ENCODE results near the gene ALPP.
"Not testable (repeated sequence)": the region's sequence is repeated elsewhere in the genome, so short reads cannot be mapped to it uniquely, and the experiment has no call there.

Gene ALPP

DNA sequence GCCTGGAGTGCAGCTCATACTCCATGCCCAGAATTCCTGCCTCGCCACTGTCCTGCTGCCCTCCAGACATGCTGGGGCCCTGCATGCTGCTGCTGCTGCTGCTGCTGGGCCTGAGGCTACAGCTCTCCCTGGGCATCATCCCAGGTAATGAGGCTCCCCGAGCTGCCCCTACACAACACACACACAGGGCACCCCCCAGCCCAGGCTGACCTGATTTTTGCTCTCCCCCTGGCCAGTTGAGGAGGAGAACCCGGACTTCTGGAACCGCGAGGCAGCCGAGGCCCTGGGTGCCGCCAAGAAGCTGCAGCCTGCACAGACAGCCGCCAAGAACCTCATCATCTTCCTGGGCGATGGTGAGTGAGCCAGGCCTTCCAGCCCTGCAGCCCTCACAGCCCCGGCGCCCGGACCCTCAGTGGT lies at the start of gene ALPP:
TSS of gene ALPP (plus strand) at position 17 of the 417 bp plus-strand sequence. CDS start at position 69, 52 bp downstream.
- not testable (repeated sequence) for DNase-seq (ENCODE audit: low spot score)

DNA sequence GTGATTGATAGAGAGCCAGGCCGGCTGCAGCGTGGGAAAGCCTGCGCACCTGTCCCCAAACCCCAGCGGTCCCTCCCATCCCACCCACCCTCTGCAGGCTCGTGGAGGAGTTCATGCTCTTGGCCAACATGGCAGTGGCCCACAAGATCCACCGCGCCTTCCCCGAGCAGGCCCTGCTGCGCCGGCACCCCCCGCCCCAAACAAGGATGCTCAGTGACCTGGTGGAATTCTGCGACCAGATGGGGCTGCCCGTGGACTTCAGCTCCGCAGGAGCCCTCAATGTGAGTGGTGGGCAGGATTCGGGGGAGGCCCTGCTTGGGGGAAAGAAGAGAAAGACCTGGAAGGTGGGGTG lies 48.9 kb upstream of the ALPP start:
- no peak for DNase-seq (ENCODE audit: low spot score)

DNA sequence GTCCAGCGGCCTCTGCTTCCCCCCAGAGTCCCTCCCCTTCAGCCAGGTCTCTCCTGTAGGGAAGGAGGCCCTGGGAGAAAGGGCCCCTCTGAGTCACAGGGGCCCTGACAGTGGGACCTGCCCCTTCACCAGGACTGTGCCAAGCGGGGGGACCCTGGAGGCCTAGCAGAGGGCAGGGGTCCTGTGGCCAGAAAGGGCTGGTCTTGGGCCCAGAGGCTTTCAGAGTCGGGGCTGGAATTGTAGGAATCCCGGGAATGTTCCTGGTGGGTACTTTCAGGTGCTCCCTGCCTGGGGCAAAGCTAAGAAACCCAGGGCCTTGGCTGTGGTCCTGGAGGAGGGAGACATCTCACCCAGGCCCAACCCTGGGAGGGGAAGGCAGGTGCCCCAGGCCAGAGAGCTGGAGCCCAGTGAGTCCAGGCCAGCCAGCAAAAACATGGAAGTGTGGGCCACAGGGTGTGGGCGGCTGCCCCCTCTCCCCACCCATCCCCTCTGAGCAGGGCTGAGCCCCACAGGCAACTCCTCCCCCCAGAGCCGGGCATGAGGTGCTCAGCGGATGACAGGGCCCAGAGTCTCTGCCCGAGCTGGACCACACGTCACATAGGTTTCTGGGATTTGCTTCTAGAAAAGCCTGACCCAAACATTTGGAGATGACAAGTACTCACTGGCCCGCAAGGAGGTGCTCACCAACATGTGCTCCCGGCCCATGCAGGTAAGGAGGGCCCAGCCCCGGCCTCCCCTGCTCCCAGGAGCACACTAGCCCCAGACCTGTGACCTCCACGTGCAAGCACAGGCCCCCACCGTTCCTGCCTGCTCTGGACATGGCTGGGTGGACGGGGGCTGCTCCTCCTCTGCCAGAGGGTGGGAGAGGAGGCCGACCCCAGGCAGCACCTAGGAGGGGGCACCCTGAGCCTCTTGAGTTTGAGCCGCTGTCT lies 48.2 kb upstream of the ALPP start:
- no peak for DNase-seq (ENCODE audit: low spot score)

DNA sequence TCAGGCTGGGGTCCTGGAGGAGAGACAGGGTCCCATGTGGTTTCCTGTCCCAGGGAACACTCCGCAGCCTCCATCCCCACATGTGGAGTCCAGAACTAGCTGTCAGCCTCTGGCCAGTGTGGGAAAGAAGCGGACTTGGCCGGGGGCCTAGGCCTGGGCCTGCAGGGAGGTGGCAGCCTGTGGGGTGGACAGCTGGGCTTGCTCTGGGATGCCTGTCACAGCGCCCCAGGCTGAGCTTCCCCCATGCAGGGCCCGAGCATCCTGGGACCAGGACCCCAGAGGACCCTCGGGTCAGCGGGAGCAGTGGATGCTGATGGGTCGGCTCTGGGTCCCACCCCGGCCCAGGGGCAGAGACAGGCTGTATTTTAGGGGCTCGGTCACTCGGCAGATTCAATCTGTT lies 47.5 kb upstream of the ALPP start:
- not testable (repeated sequence) for DNase-seq (ENCODE audit: low spot score)

DNA sequence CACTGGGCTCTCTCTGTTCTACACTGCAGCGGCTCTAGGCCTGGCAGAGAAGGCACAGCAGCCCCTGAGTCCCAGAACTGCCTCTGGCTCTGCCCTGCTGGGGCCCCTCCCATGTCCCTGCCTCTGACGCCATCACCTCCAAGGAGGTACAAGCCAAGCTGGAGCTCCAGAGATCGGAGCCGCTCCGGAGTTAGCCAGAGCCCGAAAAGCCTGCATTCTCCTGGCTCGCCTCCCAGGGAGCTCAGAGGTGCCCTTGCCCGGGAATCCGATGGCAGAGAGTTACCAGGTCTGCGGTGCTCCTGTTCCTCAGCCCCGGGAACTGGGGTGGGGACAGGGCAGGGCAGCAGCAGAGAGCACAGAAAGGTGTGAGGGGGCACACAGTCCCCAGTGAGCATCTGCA lies 46.9 kb upstream of the ALPP start:
- not testable (repeated sequence) for DNase-seq (ENCODE audit: low spot score)

DNA sequence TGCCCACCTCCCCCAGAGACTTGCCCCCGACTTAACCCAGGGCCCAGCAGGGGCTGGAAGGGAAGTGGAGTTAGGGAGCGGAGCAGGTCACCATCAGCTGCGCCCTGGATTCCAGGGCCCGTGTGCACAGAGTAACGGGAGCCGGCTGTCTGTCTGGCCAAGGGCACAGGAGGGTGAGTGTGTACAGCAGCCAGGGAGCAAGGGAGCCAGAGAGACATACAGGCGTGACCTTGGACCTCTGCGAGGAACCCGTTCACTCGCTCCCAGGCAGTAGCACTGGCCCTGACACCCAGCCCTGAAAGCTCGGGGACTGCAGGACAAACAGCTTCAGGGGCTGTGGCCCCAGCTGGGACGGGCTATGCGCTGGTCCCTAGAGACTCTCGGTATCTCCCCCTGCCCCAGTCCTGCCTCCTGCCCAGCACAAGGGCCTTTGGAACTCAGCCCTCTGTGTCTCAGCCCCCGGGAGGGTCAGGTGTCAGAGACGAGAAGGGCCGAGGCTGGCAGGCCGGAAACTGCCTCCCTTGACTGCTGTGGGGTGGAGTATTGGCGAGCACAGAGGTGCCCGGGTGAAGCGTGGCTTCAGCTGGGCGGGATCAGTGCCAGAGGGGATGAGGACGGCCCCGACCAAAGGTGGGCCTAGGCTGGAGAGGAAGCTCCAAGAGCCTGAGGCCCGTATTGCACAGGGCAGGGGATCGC lies 46.2 kb upstream of the ALPP start:
- DNase-seq (ENCODE audit: low spot score) = not testable (repeated sequence)

DNA sequence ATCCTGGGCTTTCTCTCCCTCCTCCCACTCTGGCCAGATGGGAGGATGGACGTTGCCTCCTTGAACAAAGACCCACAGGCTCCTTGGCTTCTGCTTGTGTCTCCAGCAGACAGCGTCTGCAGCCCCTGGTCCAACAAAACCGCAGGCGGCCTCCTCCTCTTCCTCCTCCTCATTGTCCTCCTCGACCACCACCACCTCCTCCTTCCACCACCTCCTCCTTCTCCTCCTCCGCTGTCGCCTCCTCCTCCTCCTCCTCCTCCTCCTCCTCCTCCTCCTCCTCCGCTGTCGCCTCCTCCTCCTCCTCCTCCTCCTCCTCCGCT lies 45.7 kb upstream of the ALPP start:
- DNase-seq (ENCODE audit: low spot score) = no peak

DNA sequence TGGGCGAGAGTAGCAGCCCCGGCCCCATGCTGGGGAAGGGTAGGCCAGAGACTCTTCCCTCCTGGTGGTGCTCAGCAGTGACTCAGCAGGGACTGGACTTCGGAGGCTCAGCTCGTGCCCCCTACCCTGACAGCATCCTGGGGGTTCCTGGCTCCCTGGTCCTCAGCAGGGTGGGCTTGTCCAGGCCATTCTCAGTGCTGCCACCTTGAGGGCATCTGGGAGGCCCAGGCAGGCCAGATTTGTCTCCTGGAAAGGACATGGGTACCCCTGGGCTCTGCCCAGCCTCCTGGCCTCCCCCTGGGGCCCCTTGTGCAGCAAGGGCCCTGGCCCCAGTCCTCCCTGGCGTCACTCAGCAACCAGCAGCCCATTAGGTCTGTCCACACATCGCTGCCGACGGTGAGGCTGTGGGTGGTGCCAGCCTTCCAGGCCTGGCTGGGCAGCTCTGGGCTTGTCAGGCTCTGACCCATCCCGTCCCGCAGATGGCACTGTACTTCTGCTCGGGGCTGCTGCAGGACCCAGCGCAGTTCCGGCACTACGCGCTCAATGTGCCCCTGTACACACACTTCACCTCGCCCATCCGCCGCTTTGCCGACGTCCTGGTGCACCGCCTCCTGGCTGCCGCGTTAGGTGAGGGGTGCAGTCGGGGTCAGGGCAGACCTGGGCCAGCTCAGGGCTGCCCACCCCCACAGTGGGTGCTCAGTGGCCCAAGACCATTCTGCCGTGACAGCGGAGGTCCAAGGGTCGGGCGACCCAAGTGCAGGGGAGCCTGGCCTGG lies 45.0 kb upstream of the ALPP start:
- no peak for DNase-seq (ENCODE audit: low spot score)

DNA sequence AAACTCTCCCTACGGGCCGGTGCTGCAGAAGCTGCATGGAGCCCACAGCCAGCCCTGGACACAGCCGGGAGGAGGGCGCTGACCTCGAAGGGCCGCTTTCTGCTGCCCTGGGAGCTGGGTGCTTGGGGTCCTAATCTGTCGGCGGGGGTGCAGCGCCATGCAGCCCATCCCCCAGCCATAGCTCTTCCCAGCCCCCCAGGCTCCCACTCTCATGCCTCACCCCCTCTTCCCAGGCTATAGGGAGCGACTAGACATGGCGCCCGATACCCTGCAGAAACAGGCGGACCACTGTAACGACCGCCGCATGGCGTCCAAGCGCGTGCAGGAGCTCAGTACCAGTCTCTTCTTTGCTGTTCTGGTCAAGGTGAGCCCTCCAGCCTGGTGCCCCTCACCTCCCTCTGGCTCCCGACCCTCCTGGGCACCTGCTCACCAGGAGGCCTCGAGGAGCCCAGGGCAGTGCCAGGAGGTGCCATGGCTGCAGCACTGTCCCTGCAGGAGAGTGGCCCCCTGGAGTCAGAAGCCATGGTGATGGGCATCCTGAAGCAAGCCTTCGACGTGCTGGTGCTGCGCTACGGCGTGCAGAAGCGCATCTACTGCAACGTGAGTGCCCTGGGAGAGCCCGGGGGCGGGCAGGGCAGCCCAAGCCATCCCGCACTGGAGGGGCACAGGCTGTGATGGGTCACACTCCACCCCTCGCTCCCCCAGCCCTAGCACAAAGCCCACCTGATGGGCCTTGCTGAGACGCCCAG lies 44.2 kb upstream of the ALPP start:
- DNase-seq (ENCODE audit: low spot score) = not testable (repeated sequence)

DNA sequence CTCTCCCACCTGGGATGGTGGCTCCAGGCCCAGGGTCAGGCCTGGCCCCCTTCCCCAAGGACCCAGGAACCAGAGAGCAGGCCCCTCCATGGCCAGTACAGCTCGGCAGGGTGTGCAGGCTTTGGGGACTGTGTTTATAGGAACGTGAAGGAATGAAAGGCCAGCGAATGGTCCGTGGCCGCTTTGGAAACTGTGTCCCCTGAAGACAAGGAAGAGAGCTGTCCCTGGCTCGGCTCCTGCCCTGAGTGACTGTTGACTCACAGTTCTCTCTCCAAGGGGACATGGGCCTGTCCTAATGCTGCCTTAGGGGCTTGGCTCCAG lies 43.7 kb upstream of the ALPP start:
- not testable (repeated sequence) for DNase-seq (ENCODE audit: low spot score)

DNA sequence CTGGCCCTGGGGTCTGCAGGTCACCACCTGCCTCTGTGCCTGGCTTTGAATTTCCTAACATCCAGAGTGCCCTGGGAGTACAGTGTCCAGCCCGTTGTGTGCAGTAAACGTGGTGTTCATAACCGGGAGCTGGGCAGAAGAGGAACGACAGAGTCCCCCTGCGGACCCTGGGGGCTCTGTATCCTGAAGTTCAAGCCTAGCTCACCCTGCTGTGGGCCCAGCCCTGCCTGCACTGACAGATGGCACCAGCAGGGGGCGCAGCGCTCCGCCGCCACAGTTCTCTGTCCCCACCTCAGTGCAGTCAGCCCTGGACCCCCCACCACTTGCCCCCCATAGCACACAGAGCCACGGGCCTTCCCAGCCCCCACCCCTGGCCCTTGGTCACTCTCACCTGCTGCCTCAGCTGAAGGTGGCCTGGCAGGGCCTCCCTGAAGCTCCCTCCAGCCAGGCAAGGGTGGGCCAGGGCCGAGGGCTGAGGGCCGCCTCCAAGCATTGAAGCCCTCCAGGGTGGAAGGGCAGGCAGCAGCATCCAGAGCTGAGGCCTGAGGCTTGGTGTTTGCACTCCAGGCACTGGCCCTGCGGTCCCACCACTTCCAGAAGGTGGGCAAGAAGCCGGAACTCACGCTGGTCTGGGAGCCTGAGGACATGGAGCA lies 43.2 kb upstream of the ALPP start:
- DNase-seq (ENCODE audit: low spot score) = not testable (repeated sequence)

DNA sequence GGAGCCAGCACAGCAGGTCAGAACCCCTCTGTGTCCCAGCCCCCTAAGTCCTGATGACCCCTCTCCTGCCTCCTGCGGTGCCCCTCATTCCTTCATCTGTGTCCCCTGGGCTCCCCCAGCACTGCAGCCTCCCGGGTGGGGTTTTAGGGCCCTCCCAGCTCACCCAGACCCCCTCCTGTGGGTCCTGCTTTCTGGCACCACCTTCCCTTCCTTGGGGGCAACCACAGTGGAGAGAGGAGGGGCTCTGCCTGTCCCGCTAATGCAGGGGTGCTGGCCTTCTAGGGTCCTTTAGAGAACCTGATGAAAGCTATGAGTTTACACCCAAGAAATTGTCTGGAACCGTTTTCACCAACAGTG lies 42.7 kb upstream of the ALPP start:
- no peak for DNase-seq (ENCODE audit: low spot score)

DNA sequence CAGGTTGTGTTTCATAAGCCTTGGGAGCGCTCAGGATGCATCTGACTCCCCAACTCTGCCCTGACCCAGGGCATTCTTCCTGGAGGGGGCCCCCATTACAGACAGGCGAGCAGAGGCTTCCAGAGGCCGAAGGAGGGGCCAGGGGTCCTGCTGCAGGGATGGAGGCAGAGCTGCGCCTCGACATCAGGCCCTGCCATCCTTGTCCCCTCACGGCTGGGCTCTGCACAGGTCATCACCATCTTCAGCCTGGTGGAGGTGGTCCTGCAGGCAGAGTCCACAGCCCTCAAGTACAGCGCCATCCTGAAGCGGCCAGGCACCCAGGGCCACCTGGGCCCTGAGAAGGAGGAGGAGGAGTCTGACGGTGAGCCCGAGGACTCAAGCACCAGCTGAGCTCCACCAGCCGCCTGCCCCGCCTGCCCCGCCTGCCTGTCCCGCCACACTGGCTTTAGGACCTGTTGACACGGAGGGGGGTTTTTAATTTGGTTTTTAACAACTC lies 42.3 kb upstream of the ALPP start:
- no peak for DNase-seq (ENCODE audit: low spot score)

DNA sequence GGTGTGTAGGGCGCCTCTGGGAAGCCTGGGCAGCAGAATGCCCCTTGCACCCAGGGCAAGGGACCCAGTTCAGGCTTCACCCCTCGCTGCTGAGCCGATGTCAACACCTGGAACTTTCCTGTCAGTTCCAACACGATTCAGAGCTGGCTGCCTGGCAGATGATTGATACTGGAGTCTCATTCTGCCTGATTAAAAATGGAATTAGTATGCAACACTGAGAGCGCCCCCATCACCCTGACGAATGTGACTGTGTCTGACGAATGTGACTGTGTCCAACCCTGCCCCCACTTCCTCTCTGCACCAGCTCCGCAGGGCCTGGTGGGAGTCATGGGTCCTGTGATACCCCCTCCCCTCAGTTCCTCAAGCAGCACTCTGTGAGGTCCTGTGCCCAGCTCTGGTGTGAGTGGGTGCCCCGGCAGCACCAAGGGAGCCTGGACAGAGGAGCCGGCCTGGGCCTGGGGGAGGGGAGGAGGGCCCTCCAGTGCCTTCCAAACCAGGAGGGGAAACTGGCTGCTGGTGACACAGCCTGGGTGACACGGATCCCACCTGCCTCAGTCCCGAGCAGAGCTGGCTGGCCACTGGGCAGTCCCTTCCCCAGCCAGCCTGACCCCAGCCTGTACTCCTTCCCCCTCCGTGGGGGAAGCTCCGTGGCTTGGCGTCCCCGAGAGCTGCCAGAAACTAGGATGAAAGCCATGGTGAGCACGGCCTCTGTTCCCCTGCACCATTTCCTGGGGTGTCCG lies 41.4 kb upstream of the ALPP start:
- no peak for DNase-seq (ENCODE audit: low spot score)

DNA sequence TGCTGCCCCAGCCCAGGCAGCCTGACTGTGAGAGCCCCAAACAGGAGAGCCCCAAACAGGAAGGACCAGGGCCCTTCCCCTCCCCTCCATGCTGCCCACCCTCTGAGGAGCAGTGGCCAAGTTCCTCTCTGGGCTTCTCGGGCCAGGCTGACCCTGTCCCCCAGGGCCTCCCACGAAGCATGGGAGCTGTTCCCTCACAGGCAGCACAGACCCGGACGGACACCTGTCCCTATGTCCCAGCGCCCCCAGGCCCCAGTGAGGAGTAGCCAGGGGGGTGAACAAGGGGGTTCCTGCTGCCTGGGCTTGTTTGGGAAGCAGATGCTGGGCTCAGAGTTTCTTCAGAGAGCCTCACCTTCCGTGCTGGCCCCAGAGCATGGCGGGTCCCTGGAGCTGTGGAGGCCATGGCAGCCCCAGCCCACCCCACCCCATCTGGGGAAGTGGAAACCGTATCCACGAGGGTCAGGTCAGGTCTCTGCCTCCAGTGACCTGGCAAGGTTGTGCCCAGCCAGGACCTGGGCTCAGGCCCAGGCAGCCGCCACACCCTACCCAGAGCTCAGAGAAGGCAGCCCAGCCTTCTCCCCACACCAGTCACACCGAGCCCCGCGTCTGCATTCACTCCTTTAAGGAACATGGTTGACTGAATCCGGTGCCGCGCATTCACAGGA lies 40.3 kb upstream of the ALPP start:
- DNase-seq (ENCODE audit: low spot score) = not testable (repeated sequence)

DNA sequence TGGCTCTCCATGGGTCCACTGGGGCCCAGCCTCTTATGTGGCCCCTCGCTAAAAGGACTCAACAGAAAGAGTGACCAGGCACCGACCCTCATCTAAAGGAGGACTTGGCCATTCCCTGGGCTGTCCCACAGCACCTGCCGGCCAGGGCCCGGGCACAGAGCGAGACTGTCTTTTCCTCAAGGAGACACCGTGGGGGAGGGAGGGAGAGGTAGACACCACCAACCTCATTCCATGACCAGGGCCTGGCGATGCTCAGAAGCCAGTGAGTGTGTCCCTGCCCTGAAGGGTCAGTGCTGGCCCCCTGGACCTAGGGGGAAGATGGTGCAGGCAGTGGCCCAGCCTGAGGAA lies 39.8 kb upstream of the ALPP start:
- DNase-seq (ENCODE audit: low spot score) = no peak

DNA sequence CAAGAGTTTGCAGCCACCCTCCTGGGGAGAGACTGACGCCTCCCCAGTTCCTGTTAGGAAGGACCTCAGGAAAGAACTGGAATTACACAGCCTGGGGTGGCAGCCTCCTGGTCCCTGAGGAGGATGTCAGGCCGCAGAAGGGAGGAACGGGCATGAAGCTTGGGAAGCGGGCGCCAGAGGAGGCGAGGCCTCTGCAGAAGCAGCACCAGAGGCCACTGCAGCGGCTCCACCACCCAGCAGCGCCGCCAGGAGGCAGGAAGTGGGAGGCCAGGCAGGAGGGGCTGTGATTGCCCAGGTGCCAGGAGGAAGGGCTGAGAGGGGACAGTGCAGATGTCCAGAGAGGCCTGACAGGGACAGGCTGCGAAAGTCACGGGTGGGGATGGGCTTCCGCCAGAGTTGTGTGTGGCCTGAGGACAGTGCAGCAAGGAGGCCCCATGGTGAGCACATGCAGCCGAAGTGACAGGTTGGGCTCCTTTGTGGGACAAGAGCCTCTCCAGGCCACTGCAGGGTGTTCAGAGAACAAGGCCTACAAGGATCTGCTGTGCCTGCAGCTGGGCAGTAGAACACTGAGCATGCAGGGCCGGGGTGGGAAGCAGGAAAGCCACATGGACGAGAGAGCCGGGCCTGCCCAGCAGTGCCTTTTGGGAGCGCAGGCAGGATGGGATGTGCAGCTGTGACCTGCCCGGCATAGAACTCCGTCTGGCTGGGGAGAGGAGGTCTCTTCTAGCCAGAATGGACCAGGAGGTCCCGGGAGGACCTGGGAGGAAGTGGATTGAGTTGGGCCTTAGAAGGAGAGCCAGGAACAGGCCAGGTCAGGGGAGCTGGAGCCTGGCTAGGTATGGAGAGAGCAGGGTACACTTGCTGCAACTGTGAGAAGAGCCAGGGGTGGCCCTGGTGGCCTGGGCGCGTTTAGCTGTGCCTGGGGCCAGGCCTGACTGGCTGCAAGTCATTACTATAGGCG lies 39.1 kb upstream of the ALPP start:
- no peak for DNase-seq (ENCODE audit: low spot score)

DNA sequence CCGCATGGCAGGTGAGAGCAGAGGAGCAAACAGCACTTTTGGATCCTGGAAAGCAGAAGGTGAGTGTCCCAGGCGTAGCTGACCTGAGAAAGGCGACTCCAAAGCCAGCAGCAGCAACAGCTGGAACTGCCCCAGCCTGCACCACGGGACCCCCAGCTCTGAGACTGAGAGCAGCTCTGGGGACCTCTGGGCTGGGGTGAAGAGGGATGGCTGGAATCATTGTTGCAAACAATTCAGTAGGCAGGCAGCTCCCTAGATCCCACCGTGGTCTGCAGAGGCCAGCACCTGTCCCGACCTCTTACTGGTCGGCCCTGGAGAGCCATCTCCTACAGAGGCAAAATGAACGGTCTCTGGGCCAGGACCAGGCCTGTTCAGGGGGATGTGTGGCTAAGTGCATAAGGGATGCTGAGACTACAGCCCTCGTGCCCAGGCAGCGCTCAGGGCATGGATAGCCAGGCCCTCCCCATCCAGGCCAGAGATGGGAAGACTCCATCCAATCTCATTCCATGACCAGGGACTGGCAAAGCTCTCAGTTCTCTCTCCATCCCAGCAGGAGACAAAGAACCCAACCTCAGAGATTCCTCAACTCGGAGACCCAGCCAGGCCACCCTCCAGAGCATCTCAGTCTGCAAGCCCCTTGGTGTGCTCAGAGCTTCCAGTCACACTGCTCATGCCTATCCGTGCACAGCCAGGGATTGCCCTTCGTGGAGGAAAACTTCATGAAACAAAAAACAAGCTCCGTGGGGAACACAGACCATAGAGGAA lies 38.2 kb upstream of the ALPP start:
- no peak for DNase-seq (ENCODE audit: low spot score)

All from AG08396 (cell line).